ENCODE data around the gene ATP2A1. TPM values are rescaled to one million over a fixed set of nuclear protein-coding genes. Genes with fewer than 3 reads are reported as not detected.

Gene ATP2A1
- total and polyA plus RNA-seq, 2 of the 13 experiments (the other 11 are each of a cell fraction or from before 2014, with no cell fraction given), result 3.2 to 12.5 TPM

DNA sequence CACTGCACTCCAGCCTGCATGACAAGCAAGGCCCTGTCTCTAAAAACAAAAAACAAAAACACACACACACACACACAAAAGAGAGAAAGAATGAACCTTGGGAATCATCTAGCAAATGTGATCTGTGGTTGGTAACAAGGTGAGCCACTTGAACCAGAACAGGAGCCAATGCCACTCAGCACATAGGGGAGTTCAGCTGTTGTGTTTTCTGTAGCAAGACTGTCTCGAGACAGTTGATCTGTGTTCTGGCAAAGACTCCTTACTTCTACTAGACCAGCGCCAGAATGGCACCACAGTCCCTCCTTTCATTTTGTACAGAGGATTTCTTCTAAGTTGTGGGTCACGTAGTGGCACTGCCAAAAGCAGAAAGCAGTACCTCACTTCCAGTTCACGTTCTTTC is 20.7 kb downstream of the ATP2A1 start:
- Histone ChIP-seq H3K4me2 (ENCODE audit: low read depth, low read length) (no peak overlapping the region), H3K27ac (ENCODE audit: extremely low read length, insufficient read depth, low read length) (no peak overlapping the region), H3K36me3 (replicated peaks in 1 of 2; ENCODE audit: control insufficient read depth in 1 of 2, insufficient read depth in 2 of 2, low read length in 2 of 2) (peaks cover 20 to 25% of the 10 kb centered on the region in 2 experiments), H3K4me1 (ENCODE audit: insufficient read depth, low read length) (peaks cover 13% of the 10 kb centered on the region), H4K20me1 (ENCODE audit: insufficient read depth, low read length) (no peaks in the 10 kb centered on the region), H3K27me3 (ENCODE audit: control insufficient read depth in 1 of 2, insufficient read depth in 2 of 2, low read length in 2 of 2) (no peaks in the 10 kb centered on the region), H2AFZ (ENCODE audit: low read length) (no peak overlapping the region), H3K79me2 (ENCODE audit: insufficient read depth, low read length) (no peaks in the 10 kb centered on the region), H3K4me3 (replicated peaks in 1 of 3; ENCODE audit: insufficient read depth in 1 of 3, low read depth in 2 of 3, low read length in 3 of 3) (no peak overlapping the region), H3K9me3 (ENCODE audit: low read length) (no peaks in the 10 kb centered on the region), H3K9ac (ENCODE audit: insufficient read depth, low read depth, low read length) (no peak overlapping the region)
- DNase-seq (ENCODE audit: low spot score), result no peak
- WGBS (ENCODE audit: low lambda C conversion rate), result 94% methylated on average over 4 of the region's 4 CpGs
- TF ChIP-seq, protein P1, sequence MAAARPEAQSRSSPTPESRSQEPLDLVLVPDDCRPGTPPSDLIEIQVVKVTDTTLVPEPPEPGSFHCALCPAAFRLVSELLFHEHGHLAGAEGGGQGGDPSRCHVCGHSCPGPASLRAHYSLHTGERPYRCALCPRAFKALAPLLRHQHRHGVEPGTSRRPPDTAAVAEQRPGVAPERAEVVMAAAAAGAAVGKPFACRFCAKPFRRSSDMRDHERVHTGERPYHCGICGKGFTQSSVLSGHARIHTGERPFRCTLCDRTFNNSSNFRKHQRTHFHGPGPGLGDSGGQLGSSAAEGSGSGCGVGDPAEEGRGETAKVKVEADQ (CRISPR knock-in tag; IDR thresholded peaks at IDR 0.05; ENCODE audit: borderline replicate concordance), result no peak
- no peak for TF ChIP-seq TEAD3 (CRISPR knock-in tag; optimal IDR thresholded peaks at IDR 0.05; ENCODE audit: borderline replicate concordance)
- TF ChIP-seq LCORL (IDR thresholded peaks at IDR 0.05), result no peak
- TF ChIP-seq LCORL (CRISPR knock-in tag; IDR thresholded peaks at IDR 0.05), result no peak
- TF ChIP-seq RELA (CRISPR knock-in tag; IDR thresholded peaks at IDR 0.05), result no peak
- TF ChIP-seq AGO2 (optimal IDR thresholded peaks at IDR 0.05; ENCODE audit: low read depth, low read length), result no peak
- no peak for TF ChIP-seq ARHGAP35 (CRISPR knock-in tag; IDR thresholded peaks at IDR 0.05; ENCODE audit: borderline replicate concordance)
- no peak for TF ChIP-seq SMARCC2 (IDR thresholded peaks at IDR 0.05)
- no peak for TF ChIP-seq MIXL1 (CRISPR knock-in tag; IDR thresholded peaks at IDR 0.05)
- no peak for TF ChIP-seq RBFOX2 (IDR thresholded peaks at IDR 0.05; ENCODE audit: low read depth, low read length)
- TF ChIP-seq, protein P2, sequence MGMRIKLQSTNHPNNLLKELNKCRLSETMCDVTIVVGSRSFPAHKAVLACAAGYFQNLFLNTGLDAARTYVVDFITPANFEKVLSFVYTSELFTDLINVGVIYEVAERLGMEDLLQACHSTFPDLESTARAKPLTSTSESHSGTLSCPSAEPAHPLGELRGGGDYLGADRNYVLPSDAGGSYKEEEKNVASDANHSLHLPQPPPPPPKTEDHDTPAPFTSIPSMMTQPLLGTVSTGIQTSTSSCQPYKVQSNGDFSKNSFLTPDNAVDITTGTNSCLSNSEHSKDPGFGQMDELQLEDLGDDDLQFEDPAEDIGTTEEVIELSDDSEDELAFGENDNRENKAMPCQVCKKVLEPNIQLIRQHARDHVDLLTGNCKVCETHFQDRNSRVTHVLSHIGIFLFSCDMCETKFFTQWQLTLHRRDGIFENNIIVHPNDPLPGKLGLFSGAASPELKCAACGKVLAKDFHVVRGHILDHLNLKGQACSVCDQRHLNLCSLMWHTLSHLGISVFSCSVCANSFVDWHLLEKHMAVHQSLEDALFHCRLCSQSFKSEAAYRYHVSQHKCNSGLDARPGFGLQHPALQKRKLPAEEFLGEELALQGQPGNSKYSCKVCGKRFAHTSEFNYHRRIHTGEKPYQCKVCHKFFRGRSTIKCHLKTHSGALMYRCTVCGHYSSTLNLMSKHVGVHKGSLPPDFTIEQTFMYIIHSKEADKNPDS (CRISPR knock-in tag; IDR thresholded peaks at IDR 0.05), result no peak
- TF ChIP-seq SMAD9 (CRISPR knock-in tag; IDR thresholded peaks at IDR 0.05), result no peak
- no peak for TF ChIP-seq ZNF432 (CRISPR knock-in tag; IDR thresholded peaks at IDR 0.05; ENCODE audit: borderline replicate concordance)
- TF ChIP-seq, protein P3, sequence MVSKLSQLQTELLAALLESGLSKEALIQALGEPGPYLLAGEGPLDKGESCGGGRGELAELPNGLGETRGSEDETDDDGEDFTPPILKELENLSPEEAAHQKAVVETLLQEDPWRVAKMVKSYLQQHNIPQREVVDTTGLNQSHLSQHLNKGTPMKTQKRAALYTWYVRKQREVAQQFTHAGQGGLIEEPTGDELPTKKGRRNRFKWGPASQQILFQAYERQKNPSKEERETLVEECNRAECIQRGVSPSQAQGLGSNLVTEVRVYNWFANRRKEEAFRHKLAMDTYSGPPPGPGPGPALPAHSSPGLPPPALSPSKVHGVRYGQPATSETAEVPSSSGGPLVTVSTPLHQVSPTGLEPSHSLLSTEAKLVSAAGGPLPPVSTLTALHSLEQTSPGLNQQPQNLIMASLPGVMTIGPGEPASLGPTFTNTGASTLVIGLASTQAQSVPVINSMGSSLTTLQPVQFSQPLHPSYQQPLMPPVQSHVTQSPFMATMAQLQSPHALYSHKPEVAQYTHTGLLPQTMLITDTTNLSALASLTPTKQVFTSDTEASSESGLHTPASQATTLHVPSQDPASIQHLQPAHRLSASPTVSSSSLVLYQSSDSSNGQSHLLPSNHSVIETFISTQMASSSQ (IDR thresholded peaks at IDR 0.05; ENCODE audit: low read depth), result no peak
- TF ChIP-seq, protein P3 (CRISPR knock-in tag; IDR thresholded peaks at IDR 0.05; ENCODE audit: borderline replicate concordance), result no peak
- no peak for TF ChIP-seq ZBTB20 (CRISPR knock-in tag; IDR thresholded peaks at IDR 0.05; ENCODE audit: borderline replicate concordance, low read depth)
- no peak for TF ChIP-seq POLR2A (IDR thresholded peaks at IDR 0.05; ENCODE audit: insufficient read depth in 1 of 2, low read depth in 2 of 2, low read length in 2 of 2)
- TF ChIP-seq NRL (CRISPR knock-in tag; IDR thresholded peaks at IDR 0.05; ENCODE audit: borderline replicate concordance), result no peak
- in situ Hi-C loops (cut with HindIII; ENCODE audit: extremely low pct_ligation_motif_present, low pct_unique_long_range_greater_than_20kb) (no loop called here), intact Hi-C loops (cut with micrococcal nuclease; ENCODE audit: unreplicated experiment) (no loop called here)
- ChIA-PET POLR2A (no interaction called here), CTCF (ENCODE audit: low intra/inter-chr PET ratio, low total read pairs) (no interaction called here)
- no peak for ATAC-seq
- FAIRE-seq, result no peak
- no TSS peak for BruUV-seq (replicated peaks)

Measured in HepG2 (cell line).